Spinal cord (tissue), 10 donors: Measurements from ENCODE around the gene SNRPA1. TPM values are rescaled to one million over a fixed set of nuclear protein-coding genes. Genes with fewer than 3 reads are reported as not detected.
A peak's percentile ranks its signal among the peaks of the same experiment; 100 is the strongest.

ENCODE experiments used
- DNase-seq, 6 donors: peaks; one replicate each; pipeline versions ENCODE4 v3.0.0 to v3.0.0-alpha.2; 2013 to 2015; ENCODE audit warnings: low spot score in 6 of 6, low read depth in 4 of 6
- H3K27ac ChIP-seq: one replicate; pipeline ENCODE4 v1.5.1; 2013; ENCODE audit warnings: low read depth, low read length, control low read depth
- H3K27me3 ChIP-seq: one replicate; pipeline ENCODE4 v1.6.1; 2013; ENCODE audit warnings: low read length; ENCODE audit not compliant: control insufficient read depth, insufficient read depth
- H3K36me3 ChIP-seq: one replicate; pipeline ENCODE4 v1.6.1; 2013; ENCODE audit warnings: low read length; ENCODE audit not compliant: control insufficient read depth, insufficient read depth
- H3K4me1 ChIP-seq: one replicate; pipeline ENCODE4 v1.6.1; 2013; ENCODE audit warnings: low read length; ENCODE audit not compliant: control insufficient read depth, insufficient read depth
- H3K4me3 ChIP-seq: one replicate; pipeline ENCODE4 v1.5.1; 2013; ENCODE audit warnings: low read depth, low read length, control low read depth
- H3K9me3 ChIP-seq: one replicate; pipeline ENCODE4 v1.6.1; 2013; ENCODE audit warnings: low read length; ENCODE audit not compliant: control insufficient read depth, insufficient read depth
- WGBS: methylation state at CpG from one replicate; pipeline ENCODE4 v1.1.5; 2013; ENCODE audit warnings: missing lambda C conversion rate; ENCODE audit not compliant: insufficient coverage; 5-methylcytosine and 5-hydroxymethylcytosine counted together
- polyA plus RNA-seq, 2 donors: library from polyadenylated mRNA; unstranded; fragments of 120-200 nt; gene quantifications; one replicate each; pipeline ENCODE4 v1.2.1, GENCODE V29; 2013; ENCODE audit not compliant: insufficient read length in 2 of 2
- total RNA-seq, 2 donors: library from RNA; depleted of rRNA in 1 of 2; stranded (reverse); fragments of 120-200 nt in 1 of 2; fragments of >200 nt in 1 of 2; gene quantifications; one replicate each; pipeline versions ENCODE4 v1.2.3 to v1.2.4, GENCODE V29; 2013 to 2014
- donor health status: healthy.

Gene SNRPA1
- total and polyA plus RNA-seq, 4 donors = 23.6 to 53.9 (median 37.1) TPM

DNA sequence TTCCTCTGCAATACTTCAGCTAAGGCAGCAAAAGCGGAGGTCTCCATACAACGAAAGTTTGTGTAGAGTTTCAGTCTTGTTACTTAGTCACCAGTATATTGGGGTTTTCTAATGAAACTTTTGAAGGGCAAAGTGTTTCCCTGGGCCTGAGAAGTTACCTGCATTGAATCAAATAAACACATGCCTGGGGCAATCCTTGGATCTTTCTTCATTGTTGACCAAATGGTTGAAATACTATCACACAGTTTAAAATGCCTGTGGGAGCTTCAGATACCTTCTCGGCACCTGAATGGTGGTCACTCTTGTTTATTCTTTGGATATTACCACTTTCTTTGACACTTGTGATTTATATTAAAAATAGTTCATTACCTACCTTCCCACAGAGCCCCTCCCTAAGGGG lies 42.2 kb downstream of the SNRPA1 start:
- WGBS = no CpG with 5 or more reads among the region's 3 CpGs
- peaks cover 10% of the 10 kb centered on the region for H3K4me1 ChIP-seq
- H3K9me3 ChIP-seq = no peaks in the 10 kb centered on the region
- H3K27ac ChIP-seq = peak overlapping the region; percentile 71
- H3K36me3 ChIP-seq = no peaks in the 10 kb centered on the region
- no peak for DNase-seq
- H3K27me3 ChIP-seq = no peaks in the 10 kb centered on the region
- peak overlapping the region; percentile 49 for H3K4me3 ChIP-seq

DNA sequence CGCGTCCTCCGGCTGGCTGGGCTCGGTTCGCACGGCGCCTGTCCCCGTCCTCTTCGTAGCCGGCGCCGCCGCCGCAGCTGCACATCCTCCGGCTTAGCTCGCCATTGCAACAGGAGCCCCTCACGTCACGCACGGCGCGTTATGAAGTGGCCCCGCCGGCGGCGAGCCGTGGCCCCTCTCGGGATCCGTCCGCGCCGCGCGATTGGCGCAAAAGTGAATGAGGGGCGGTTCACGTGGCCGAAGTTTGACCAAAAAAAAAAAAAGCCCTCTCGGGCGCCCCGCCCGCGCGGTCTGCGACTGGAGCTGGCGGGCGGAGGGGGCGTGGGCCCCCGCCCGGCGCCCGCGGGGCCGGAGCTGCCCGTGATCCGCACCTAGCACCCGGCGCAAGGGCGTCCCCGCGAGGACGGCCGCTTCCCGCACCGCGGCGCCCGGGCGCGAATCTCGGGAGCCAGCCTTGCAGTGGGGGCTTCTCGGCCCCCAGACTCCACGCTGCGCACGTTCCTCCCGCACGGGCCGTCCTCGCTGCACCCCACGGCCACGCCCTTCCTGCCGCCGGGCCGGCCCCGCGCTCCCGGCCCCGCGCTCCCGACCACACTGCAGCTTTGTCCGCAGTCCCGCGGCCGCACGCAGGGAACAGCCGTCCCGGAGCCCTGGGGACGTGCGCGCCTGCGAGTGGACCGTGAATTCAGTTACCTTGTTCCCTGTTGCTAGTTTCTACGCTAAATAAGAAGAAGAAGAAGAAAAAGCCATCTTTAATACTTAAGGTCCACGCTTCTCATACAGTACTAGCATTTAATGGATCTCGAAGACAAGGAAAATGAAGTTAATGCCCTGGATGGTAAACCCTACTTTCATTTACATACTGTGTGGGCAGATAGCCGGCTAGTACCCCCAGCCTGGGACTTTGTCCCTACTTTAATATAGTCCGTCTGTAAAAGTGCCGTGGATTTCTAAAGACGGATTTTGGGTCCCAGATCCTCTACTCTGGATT lies 42.9 kb downstream of the SNRPA1 start, which contains the start of gene CHSY1:
CHSY1 (minus strand) TSS at position 219 of the 991 bp plus-strand sequence. CDS start 592 bp downstream, outside the sequence.
- WGBS = under 1% methylated on average over 102 of the region's 108 CpGs
- Histone ChIP-seq H3K36me3 (peaks cover 3% of the 10 kb centered on the region), H3K27ac (peak within 1 kb of the TSS; percentile 71), H3K4me1 (peaks cover 14% of the 10 kb centered on the region), H3K9me3 (no peaks in the 10 kb centered on the region), H3K27me3 (no peaks in the 10 kb centered on the region), H3K4me3 (peak within 1 kb of the TSS; percentile 76)
- DNase-seq = peak; percentile 85 to 97 (median 90)

DNA sequence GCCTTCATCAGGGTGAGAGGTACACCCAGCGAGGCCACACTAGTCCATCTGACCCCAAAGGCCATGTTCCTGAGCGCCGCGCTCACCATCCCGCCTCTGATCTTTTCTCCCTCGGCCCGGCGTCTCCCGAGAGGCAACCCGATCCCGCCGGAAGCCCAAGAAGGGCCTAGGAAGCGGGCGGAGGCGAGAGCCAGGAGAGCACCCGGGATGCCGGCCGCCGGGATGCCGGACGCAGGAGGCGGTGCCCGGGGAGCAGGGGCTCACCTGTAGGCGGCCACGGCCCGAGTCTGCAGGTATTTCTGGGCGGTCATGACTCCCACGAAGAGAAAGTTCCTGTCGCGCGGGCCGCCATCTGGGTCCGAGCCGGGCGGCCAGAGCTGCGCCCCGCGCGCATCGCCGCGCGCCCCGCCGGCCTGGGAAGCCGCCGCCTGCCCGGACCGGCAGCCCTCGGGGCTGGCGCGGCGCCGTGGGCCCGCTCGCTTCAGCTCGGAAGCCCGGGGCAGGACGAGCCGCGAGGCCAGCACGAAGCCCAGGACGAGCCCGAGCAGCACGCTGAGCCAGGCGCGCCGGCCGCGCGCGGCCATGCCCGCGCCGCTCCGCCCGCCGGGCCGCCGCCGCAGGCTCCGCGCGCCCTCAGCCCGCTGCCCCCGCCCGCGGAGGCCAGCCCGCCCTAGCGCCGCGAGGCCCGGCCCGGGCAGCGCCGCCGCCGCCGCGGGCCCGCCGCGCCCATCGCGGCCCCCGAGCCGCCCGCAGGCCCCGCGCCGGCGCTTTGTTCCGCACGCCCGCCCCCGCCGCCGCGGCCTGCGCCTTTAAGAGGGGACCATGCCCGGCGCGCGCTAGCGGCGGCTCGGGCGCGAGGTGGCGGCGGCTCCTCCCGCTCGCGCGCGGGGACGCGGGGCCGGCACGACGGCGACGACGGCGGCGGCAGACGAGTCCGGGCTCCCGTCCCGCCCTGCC lies 43.9 kb downstream of the SNRPA1 start:
- no peaks in the 10 kb centered on the region for H3K9me3 ChIP-seq
- peaks cover 15% of the 10 kb centered on the region for H3K4me1 ChIP-seq
- H3K4me3 ChIP-seq = peak overlapping the region; percentile 76
- DNase-seq = peak in 2 of 6 donors; percentile 33 to 54
- peaks cover 4% of the 10 kb centered on the region for H3K36me3 ChIP-seq
- peak overlapping the region; percentile 49 for H3K27ac ChIP-seq
- no peaks in the 10 kb centered on the region for H3K27me3 ChIP-seq
- under 1% methylated on average over 150 of the region's 150 CpGs for WGBS

DNA sequence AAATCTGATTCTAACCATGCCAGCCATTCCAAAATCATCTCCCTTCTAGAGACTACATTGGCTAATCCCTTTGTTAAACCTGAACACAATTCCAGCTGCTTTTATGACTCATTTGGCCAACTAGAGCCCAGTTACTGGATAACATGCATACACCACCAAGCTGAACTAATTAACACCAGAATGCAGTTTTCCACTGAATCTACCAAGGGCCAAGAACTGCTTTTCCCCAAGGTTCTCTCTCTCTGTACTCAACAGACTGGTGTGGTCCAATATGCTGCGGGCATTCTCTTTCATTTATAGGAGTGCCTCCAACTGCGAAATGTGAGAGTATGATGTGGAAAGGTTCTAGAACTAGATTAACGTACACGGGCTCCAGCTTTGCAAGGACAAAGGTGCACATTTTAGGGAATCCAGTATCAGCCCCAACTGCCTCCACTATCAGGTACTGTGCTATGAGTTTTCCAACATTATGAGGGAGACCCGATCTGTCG lies 44.7 kb downstream of the SNRPA1 start:
- Histone ChIP-seq H3K4me3 (peak overlapping the region; percentile 76), H3K27me3 (no peaks in the 10 kb centered on the region), H3K27ac (peak overlapping the region; percentile 35), H3K4me1 (peaks cover 15% of the 10 kb centered on the region), H3K36me3 (peaks cover 4% of the 10 kb centered on the region), H3K9me3 (no peaks in the 10 kb centered on the region)
- 0% methylated on average over 2 of the region's 6 CpGs for WGBS
- peak in 2 of 6 donors; percentile 34 to 81 for DNase-seq

DNA sequence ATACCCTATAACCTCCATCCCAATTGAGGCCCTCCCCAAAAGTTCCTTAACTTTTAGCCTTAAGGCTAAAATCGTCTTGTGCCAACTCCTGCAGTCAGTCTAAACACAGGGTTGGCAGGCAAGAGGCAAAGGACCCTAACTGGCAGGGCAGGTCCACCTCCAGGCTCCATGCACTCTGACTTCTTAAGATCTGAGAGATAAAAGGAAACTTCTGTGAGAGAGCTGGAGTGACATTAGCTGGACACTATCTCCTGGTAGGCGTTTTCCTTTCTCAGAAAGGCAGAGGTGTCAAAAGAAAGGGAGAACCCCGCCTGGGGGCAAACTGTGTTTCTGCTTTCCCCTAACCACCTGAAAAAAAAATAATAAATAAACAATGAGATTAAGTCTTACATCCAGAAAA lies 46.8 kb downstream of the SNRPA1 start:
- peaks cover 30% of the 10 kb centered on the region for H3K4me1 ChIP-seq
- WGBS = no CpG with 5 or more reads among the region's 3 CpGs
- no peak overlapping the region for H3K4me3 ChIP-seq

DNA sequence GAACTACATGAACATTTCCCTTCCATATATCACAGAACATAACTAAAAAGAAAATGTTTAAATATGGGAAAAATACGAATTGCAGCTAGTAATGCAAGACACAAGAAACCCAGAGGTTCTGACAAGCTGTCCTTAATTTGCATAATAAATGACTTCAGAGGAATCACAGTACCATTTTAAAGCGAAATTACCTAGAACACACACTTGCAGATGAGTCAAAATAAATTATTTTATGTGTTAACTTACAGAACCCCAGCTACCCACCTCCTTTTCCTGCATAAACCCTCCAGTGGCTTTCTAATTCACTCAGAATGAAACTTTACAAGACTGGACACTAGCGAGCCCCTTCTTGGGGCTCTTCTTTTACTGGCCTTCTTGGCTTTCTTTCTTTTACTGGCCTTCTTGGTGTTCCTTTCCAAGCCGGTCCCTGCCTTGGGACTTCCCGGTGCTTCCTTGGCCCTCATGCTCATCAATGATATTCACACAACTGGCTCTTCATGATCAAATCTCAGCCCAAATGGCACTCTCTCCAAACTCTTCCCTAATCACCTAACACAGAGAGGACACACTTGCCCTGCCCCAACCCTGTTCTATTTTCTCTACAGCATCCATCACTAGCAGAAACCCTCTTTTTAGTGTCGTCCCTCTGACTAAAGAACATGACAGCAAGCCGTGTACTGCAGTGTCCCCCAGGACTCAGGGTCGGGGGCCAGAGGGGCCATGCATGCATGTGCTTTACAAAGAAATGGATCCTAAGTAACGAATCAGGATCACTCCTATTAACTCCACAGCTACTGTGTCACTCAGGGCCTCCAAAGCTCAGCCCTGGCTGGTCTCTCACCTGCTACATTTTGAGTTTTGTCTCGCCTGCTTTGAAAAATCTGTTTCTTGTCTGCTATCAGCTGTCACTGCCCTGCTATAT lies 48.0 kb downstream of the SNRPA1 start:
- Histone ChIP-seq H3K9me3 (no peaks in the 10 kb centered on the region), H3K4me3 (no peak overlapping the region), H3K36me3 (peaks cover 4% of the 10 kb centered on the region), H3K27ac (no peak overlapping the region), H3K27me3 (no peaks in the 10 kb centered on the region), H3K4me1 (peaks cover 38% of the 10 kb centered on the region)
- 62% methylated on average over 7 of the region's 10 CpGs for WGBS
- DNase-seq = no peak

More for the DNA sequence above, 46.8 kb downstream of the SNRPA1 start:
- H3K36me3 ChIP-seq = peaks cover 4% of the 10 kb centered on the region
- no peaks in the 10 kb centered on the region for H3K27me3 ChIP-seq
- H3K9me3 ChIP-seq = no peaks in the 10 kb centered on the region
- no peak overlapping the region for H3K27ac ChIP-seq
- DNase-seq = no peak

DNA sequence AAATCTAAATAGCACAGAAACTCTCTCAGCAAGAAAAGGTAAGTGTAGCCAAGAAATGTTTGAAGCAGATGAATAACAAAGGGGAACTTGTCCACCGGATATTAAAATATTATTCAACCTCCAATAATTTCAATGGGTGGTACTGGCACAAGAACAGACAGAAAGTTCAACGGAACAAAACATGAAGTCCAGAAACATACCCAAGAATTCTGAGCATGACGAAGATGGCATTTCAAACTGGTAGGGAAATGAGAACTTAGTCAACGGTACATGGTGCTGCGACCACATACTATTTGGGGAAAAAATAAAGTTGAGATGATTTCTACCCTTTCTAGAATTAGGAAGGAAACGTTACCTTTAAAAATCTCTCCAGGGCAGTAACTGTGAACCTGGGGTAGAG lies 48.7 kb downstream of the SNRPA1 start:
- Histone ChIP-seq H3K27ac (no peak overlapping the region), H3K36me3 (peaks cover 4% of the 10 kb centered on the region), H3K4me3 (no peak overlapping the region), H3K27me3 (no peaks in the 10 kb centered on the region), H3K9me3 (no peaks in the 10 kb centered on the region), H3K4me1 (peaks cover 39% of the 10 kb centered on the region)
- no CpG with 5 or more reads among the region's 6 CpGs for WGBS
- DNase-seq = no peak

DNA sequence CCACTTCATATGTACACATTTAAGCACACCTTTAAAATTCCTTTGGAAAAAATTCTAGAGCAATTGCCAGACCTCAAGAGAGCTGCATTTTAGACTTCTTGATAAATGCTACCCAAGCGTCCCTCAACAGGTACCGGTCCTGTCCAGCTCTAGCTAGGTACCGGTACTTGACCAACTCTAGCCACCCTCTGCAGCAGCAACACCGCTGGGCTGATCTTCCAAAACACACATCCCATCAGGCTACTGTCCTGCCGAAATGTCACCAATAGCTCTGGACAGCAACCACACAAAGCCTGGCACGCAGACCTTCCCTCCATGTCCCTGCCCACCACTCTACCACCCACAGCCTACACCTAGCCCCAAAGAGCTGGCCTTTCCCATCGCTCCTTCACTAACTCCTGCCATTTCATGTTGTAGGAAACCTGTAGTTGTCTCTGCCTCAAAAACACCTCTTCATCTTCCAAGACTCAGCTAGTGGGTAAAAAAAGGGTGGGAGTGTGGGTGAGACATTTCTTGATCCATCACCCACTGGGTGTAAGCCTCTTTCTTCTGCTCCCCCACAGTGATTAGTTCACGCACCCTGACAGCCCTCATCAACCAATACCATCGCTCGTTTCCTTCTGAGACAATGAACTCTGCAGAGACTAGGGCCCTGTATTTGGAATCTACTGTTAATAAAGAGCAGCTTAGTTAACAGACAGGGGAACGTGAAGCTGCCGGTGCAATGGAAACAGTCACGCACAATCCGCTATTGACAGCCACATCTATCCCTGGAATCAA lies 50.0 kb downstream of the SNRPA1 start:
- Histone ChIP-seq H3K4me1 (peaks cover 38% of the 10 kb centered on the region), H3K27me3 (no peaks in the 10 kb centered on the region), H3K9me3 (no peaks in the 10 kb centered on the region), H3K36me3 (peaks cover 4% of the 10 kb centered on the region), H3K27ac (no peak overlapping the region), H3K4me3 (no peak overlapping the region)
- DNase-seq = no peak
- WGBS = 79% methylated on average over 10 of the region's 14 CpGs
